ENCODE data around the gene SLC25A25. TPM values are rescaled to one million over a fixed set of nuclear protein-coding genes. Genes with fewer than 3 reads are reported as not detected.
"Not testable (repeated sequence)": the region's sequence is repeated elsewhere in the genome, so short reads cannot be mapped to it uniquely, and the experiment has no call there.

Gene SLC25A25
- total and polyA plus RNA-seq, 5 donors from 2014 or later, result 11.3 to 13.8 (median 12.0) TPM

DNA sequence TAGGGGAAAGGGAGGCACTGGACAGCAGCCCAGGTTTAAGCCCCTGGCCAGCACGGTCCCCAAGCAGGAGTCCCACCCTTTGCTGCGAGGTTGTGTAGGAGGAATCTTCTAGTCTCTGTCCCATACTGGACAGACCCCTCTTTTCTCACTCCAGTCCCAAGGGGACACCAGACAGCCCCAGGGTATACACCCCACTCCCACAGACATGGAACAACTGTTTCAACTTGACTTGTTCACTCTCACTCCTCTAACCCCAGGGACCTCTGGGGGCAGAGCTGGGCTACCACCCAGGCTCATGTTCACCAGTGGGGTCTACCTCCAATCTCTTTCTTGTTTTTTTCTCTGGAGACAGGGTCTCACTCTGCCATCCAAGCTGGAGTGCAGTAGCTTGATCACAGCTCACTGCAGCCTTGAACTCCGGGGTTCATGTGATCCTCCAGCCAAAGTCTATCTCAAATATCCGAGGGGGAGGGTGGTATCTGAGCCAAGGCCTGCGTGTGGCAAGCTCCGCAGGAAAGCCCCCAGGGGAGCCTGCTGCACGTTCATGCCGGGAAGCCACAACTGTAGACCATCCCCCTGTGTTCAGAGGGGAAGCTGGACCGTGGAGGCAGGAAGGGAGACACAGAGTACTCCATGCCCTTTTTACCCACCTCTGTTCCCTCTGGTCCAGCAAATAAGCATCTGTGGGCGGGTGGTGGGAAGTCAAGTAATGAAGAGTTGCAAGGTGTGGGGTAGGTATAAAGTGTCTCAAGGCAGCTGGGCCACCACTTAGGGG, 57.7 kb downstream of the SLC25A25 start:
- peaks cover 0 to 1% (median 0%) of the 10 kb centered on the region in 7 donors for H3K9me3 Mint-ChIP-seq
- Histone ChIP-seq H3K27ac (ENCODE audit: insufficient read depth, low read length, poor library complexity, severe bottlenecking) (no peak overlapping the region), H3K27me3 (ENCODE audit: control insufficient read depth, insufficient read depth, low read length) (no peaks in the 10 kb centered on the region), H3K4me1 (ENCODE audit: control insufficient read depth, insufficient read depth, low read length, poor library complexity, severe bottlenecking) (peaks cover 38% of the 10 kb centered on the region), H3K4me3 (ENCODE audit: low read depth, low read length) (peak overlapping the region; percentile 26), H3K9me3 (ENCODE audit: control insufficient read depth in 2 of 2, low read length in 2 of 2) (no peaks in the 10 kb centered on the region), H3K36me3 (ENCODE audit: control insufficient read depth, insufficient read depth, low read length) (peaks cover 19% of the 10 kb centered on the region)
- peaks cover 5% of the 10 kb centered on the region for H3K36me3 Mint-ChIP-seq
- DNase-seq (no peak), ATAC-seq (ENCODE audit: low read depth in 2 of 2) (no peak)
- peaks cover 7% of the 10 kb centered on the region for H3K27me3 Mint-ChIP-seq
- H3K4me1 Mint-ChIP-seq, result peaks cover 0 to 42% (median 25%) of the 10 kb centered on the region in 4 donors
- peak overlapping the region; percentile 82 to 88 (median 86) for H3K4me3 Mint-ChIP-seq
- peak overlapping the region; percentile 81 to 91 (median 81) for H3K27ac Mint-ChIP-seq

DNA sequence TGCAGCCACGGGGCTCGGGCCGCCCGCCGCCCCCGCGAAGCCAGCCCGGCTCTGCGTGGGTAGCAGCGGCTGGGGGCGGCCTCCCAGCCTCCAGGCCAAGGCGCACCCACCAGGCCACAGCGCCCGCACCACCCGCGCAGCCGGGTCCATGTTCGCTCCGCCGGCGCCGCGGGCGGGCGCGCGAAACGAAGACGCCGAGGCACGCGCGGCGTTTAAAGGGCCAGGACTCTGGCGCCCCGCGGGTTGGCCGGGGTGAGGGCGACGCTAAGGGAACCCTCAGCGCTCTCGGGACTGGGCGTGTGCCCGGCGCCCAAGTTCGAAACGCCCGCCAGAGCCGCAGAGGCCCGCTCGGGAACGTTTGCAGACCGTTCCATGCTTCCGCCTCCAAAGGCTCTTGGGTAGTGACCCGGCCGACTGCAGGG, 59.5 kb downstream of the SLC25A25 start, which contains the start of gene PTGES2:
PTGES2 (minus strand) TSS at position 162 of the 422 bp plus-strand sequence; CDS start at position 150, 12 bp downstream.
- Mint-ChIP-seq H3K9me3 (peaks cover 0 to 1% (median 0%) of the 10 kb centered on the region in 7 donors), H3K4me3 (peak within 1 kb of the TSS; percentile 98 to 100 (median 99)), H3K4me1 (peaks cover 0 to 42% (median 25%) of the 10 kb centered on the region in 4 donors), H3K27ac (peak within 1 kb of the TSS; percentile 99 to 100 (median 100)), H3K36me3 (peaks cover 5% of the 10 kb centered on the region), H3K27me3 (peaks cover 11% of the 10 kb centered on the region)
- Histone ChIP-seq H3K36me3 (ENCODE audit: control insufficient read depth, insufficient read depth, low read length) (peaks cover 13% of the 10 kb centered on the region), H3K27me3 (ENCODE audit: control insufficient read depth, insufficient read depth, low read length) (no peaks in the 10 kb centered on the region), H3K9me3 (ENCODE audit: control insufficient read depth in 2 of 2, low read length in 2 of 2) (no peaks in the 10 kb centered on the region), H3K4me1 (ENCODE audit: control insufficient read depth, insufficient read depth, low read length, poor library complexity, severe bottlenecking) (peaks cover 38% of the 10 kb centered on the region), H3K4me3 (ENCODE audit: low read depth, low read length) (peak within 1 kb of the TSS; percentile 87), H3K27ac (ENCODE audit: insufficient read depth, low read length, poor library complexity, severe bottlenecking) (peak within 1 kb of the TSS; percentile 93)
- DNase-seq, result peak; percentile 76 to 89 (median 86)
- peak; percentile 60 to 69 for ATAC-seq (ENCODE audit: low read depth in 2 of 2)

DNA sequence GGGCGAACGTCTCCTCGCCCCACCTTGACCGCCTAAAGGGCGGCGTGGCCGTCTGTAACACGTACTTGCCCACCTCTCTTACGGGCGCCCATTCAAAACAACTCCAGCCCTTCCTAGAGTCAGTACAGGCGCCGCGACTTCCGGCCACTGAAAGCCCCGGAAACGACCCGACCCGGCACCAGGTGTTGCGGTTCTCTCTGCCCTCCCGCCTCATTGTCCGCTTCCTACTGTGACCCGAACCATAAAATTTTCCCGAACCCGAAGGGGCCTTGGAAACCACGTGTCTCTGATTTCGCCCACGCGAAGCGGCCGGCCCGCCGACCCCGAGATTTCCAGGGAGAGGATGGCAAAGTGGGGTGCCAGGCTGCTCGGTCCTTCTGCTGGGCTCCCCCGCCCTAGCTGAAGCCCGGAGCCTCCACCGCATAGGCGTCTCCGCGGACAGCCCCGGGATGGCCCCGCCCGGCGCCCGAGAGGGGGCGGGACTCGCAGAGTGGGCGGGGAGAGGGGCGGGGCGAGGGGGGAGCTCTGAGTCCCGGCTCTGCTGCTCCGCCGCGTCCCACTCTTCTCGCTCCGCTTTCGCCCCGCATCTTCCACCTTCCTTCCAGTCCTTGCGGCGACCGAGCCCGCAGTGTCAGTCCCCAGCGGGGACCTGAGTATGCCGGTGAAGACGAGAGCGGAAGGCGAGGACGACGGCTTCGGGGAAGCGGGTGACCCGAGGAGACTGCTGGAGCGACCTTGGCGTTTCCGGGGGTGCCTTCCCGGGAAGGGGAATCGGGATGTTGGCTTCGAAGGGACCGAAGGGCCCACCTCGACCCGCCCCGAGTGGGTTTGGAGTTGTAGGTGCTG, 60.2 kb downstream of the SLC25A25 start:
- Histone ChIP-seq H3K27me3 (ENCODE audit: control insufficient read depth, insufficient read depth, low read length) (no peaks in the 10 kb centered on the region), H3K4me3 (ENCODE audit: low read depth, low read length) (peak overlapping the region; percentile 78), H3K27ac (ENCODE audit: insufficient read depth, low read length, poor library complexity, severe bottlenecking) (peak overlapping the region; percentile 93), H3K9me3 (ENCODE audit: control insufficient read depth in 2 of 2, low read length in 2 of 2) (no peaks in the 10 kb centered on the region), H3K4me1 (ENCODE audit: control insufficient read depth, insufficient read depth, low read length, poor library complexity, severe bottlenecking) (peaks cover 38% of the 10 kb centered on the region), H3K36me3 (ENCODE audit: control insufficient read depth, insufficient read depth, low read length) (peaks cover 9% of the 10 kb centered on the region)
- peaks cover 0 to 43% (median 28%) of the 10 kb centered on the region in 4 donors for H3K4me1 Mint-ChIP-seq
- H3K27me3 Mint-ChIP-seq, result peaks cover 17% of the 10 kb centered on the region
- DNase-seq (peak; percentile 78 to 97 (median 94)), ATAC-seq (ENCODE audit: low read depth in 2 of 2) (peak; percentile 82 to 83)
- H3K4me3 Mint-ChIP-seq, result peak overlapping the region; percentile 98 to 100 (median 99)
- H3K9me3 Mint-ChIP-seq, result peaks cover 0 to 1% (median 0%) of the 10 kb centered on the region in 7 donors
- H3K36me3 Mint-ChIP-seq, result peaks cover 3% of the 10 kb centered on the region
- H3K27ac Mint-ChIP-seq, result peak overlapping the region; percentile 99 to 100 (median 100)

DNA sequence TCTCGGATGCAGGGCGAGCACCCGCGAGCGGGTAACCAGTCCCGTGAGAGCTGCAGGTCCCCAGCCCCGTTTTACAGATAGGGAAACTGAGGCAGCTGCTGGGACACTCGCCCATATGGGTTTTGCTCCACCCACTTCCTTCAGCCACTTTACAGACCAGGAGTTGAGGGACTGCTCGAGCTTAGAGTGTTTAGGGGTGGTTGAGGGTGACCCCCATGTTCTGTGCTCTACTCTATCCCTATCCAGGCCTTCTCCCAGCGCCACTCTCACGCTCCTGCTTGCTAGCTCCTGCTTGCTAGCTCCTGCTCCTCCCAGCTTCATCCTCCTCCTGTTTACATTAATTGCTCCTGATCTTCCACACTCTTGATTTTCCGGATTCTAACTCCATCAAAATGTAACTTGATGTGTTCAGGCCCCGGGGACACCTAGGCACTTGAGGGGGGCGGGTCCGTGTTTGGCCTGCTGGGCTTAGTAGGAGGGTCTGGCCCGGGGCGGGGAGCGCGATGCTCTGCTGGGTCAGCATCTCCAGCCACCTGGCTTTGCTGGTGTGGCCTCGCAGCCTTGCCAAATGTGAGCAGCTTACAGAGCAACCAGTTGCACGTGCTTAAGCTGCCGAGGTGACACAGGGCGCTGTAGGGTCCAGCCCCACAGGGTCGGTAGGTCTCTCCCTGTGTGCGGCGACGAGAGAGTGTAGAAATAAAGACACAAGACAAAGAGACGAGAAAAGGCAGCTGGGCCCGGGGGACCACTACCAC, 61.0 kb downstream of the SLC25A25 start:
- Histone ChIP-seq H3K4me1 (ENCODE audit: control insufficient read depth, insufficient read depth, low read length, poor library complexity, severe bottlenecking) (peaks cover 38% of the 10 kb centered on the region), H3K4me3 (ENCODE audit: low read depth, low read length) (peak overlapping the region; percentile 78), H3K36me3 (ENCODE audit: control insufficient read depth, insufficient read depth, low read length) (peaks cover 6% of the 10 kb centered on the region), H3K27me3 (ENCODE audit: control insufficient read depth, insufficient read depth, low read length) (no peaks in the 10 kb centered on the region), H3K9me3 (ENCODE audit: control insufficient read depth in 2 of 2, low read length in 2 of 2) (no peaks in the 10 kb centered on the region), H3K27ac (ENCODE audit: insufficient read depth, low read length, poor library complexity, severe bottlenecking) (peak overlapping the region; percentile 93)
- DNase-seq (no peak), ATAC-seq (ENCODE audit: low read depth in 2 of 2) (no peak)
- Mint-ChIP-seq H3K9me3 (peaks cover 0 to 1% (median 0%) of the 10 kb centered on the region in 7 donors), H3K4me1 (peaks cover 0 to 44% (median 28%) of the 10 kb centered on the region in 4 donors), H3K36me3 (peaks cover 3% of the 10 kb centered on the region), H3K27ac (peak overlapping the region; percentile 5 to 100 (median 100)), H3K4me3 (peak overlapping the region; percentile 98 to 100 (median 99)), H3K27me3 (peaks cover 25% of the 10 kb centered on the region)

DNA sequence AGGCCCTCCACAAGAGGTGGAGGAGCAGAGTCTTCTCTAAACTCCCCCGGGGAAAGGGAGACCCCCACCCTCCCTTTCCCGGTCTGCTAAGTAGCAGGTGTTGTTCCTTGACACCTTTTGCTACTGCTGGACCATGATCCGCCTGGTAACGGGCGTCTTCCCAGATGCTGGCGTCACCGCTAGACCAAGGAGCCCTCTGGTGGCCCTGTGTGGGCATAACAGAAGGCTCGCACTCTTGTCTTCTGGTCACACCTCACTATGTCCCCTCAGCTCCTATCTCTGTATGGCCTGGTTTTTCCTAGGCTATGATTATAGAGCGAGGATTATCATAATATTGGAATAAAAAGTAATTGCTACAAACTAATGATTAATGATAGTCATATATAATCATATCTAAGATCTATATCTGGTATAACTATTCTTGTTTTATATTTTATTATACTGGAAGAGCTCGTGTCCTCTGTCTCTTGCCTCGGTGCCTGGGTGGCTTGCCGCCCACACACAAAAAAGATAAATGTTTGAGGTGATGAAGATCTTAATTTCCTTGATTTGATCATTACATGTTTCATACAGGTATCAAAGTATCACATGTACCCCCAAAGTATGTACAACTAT, 62.1 kb downstream of the SLC25A25 start:
- not testable (repeated sequence) for H3K36me3 ChIP-seq (ENCODE audit: control insufficient read depth, insufficient read depth, low read length); H3K9me3 Mint-ChIP-seq; H3K27me3 ChIP-seq (ENCODE audit: control insufficient read depth, insufficient read depth, low read length); H3K36me3 Mint-ChIP-seq; H3K9me3 ChIP-seq (ENCODE audit: control insufficient read depth in 2 of 2, low read length in 2 of 2); ATAC-seq (ENCODE audit: low read depth in 2 of 2); H3K4me3 ChIP-seq (ENCODE audit: low read depth, low read length); H3K27ac ChIP-seq (ENCODE audit: insufficient read depth, low read length, poor library complexity, severe bottlenecking)
- Mint-ChIP-seq H3K4me3 (peak overlapping the region; percentile 62 to 100 (median 98)), H3K27ac (peak overlapping the region in 1 of 3 donors; percentile 69), H3K27me3 (peaks cover 35% of the 10 kb centered on the region), H3K4me1 (peaks cover 8 to 38% (median 25%) of the 10 kb centered on the region in 4 donors)
- peak in 2 of 3 donors; percentile 37 to 46 for DNase-seq
- peaks cover 32% of the 10 kb centered on the region for H3K4me1 ChIP-seq (ENCODE audit: control insufficient read depth, insufficient read depth, low read length, poor library complexity, severe bottlenecking)

DNA sequence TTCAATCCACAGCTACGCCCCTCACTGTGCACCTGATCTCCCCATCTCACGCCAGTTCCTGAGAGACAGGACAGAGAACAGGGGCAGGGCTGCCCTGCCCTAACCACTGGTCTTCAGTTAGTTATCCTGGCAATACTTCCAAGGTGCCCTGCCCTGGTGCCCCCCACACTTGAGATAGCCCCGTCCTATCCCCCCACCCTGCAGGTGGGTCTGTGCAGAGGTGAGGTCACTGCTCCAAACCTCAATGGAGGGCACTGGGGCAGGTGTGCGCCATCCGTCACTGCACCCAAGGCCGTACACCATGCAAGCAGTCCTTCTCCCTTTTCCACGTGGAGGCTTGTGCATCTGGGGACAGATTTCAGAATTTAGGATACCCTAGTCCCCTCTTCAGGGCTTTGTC, 62.6 kb downstream of the SLC25A25 start:
- H3K27me3 ChIP-seq (ENCODE audit: control insufficient read depth, insufficient read depth, low read length); H3K4me3 ChIP-seq (ENCODE audit: low read depth, low read length); H3K27ac ChIP-seq (ENCODE audit: insufficient read depth, low read length, poor library complexity, severe bottlenecking); H3K9me3 ChIP-seq (ENCODE audit: control insufficient read depth in 2 of 2, low read length in 2 of 2); H3K36me3 Mint-ChIP-seq; H3K9me3 Mint-ChIP-seq; DNase-seq; H3K27ac Mint-ChIP-seq; H3K36me3 ChIP-seq (ENCODE audit: control insufficient read depth, insufficient read depth, low read length); ATAC-seq (ENCODE audit: low read depth in 2 of 2): not testable (repeated sequence)
- Mint-ChIP-seq H3K4me3 (peak overlapping the region in 1 of 4 donors; percentile 100), H3K4me1 (peaks cover 8 to 33% (median 22%) of the 10 kb centered on the region in 4 donors), H3K27me3 (peaks cover 35% of the 10 kb centered on the region)
- peaks cover 27% of the 10 kb centered on the region for H3K4me1 ChIP-seq (ENCODE audit: control insufficient read depth, insufficient read depth, low read length, poor library complexity, severe bottlenecking)

Measured in CD4-positive, CD25-positive, alpha-beta regulatory T cell (primary cell).